Activated CD8-positive, alpha-beta memory T cell treated with anti-CD3 and anti-CD28 coated beads, Interleukin-2, amount 50 U/mL, for 48 hours (primary cell): ENCODE results near the gene EFHC2.

ENCODE experiments used
- DNase-seq: peaks from one replicate; pipeline ENCODE4 v3.0.0-alpha.2; 2020

EFHC2 gene

GRCh38 chrX:44144177-44144945, 199.1 kb downstream of the EFHC2 start:
- DNase-seq: no peak

- DNase-seq: no peak
Measured at GRCh38 chrX:44143061-44143602, 200.3 kb downstream of the EFHC2 start.

GRCh38 chrX:44130189-44130588, 213.3 kb downstream of the EFHC2 start:
- no peak for DNase-seq

GRCh38 chrX:44113337-44113736, 230.1 kb downstream of the EFHC2 start:
- DNase-seq: no peak

- no peak for DNase-seq
Measured at GRCh38 chrX:44106864-44107263, 236.6 kb downstream of the EFHC2 start.

- no peak for DNase-seq
Measured at GRCh38 chrX:44105228-44105913, 238.1 kb downstream of the EFHC2 start.

GRCh38 chrX:44104699-44105098, 238.8 kb downstream of the EFHC2 start:
- DNase-seq: no peak

- no peak for DNase-seq
Measured at GRCh38 chrX:44101281-44101680, 242.2 kb downstream of the EFHC2 start.

GRCh38 chrX:44099366-44099765, 244.1 kb downstream of the EFHC2 start:
- no peak for DNase-seq
